ENCODE measurements around the gene RNF166. TPM values are rescaled to one million over a fixed set of nuclear protein-coding genes. Genes with fewer than 3 reads are reported as not detected.

The RNF166 gene
- total RNA-seq, 4 donors from 2014 or later = 23.3 to 33.5 (median 27.5) TPM

DNA sequence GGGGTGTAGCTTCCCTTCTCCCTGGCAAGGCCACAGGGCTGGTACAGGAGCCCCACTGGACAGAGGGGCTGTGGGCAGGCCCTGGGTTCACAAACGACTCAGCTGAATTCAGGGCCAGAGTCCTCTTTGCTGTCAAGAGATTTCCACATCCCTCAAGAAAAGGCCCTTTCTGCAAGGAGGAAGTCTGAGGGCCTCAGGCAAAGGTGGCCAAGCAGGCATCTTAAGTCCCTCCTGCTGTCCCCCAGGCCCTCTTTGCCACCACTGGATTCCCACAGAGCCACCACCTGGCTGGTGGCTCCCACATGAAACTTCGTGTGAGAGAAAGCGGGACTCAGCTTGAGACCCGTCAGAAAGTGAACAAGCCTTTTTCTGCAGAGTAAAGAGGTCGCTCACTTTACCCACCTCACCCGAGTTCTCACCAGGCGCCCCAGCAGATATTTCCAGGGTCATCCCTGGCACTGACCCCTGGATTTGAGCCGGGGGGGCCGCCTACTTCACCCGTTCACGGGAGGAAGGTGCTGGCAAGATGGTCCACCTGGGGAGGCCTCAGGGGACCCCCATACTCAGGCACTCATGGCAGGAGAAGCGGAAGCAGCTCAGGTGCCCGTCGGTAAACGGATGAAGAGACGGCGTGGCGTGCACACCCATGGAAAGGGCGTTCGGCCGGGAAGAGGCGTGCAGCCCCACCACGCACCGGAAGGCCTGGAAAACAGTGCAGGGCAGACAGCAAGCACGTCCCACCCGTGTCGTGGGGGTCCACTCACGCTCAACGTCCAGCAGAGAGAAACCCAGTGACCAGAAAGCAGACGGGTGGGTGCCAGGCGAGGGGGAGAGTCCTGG, 3.6 kb downstream of the RNF166 start:
- intact Hi-C loops (cut with DNase I) = no loop called here

DNA sequence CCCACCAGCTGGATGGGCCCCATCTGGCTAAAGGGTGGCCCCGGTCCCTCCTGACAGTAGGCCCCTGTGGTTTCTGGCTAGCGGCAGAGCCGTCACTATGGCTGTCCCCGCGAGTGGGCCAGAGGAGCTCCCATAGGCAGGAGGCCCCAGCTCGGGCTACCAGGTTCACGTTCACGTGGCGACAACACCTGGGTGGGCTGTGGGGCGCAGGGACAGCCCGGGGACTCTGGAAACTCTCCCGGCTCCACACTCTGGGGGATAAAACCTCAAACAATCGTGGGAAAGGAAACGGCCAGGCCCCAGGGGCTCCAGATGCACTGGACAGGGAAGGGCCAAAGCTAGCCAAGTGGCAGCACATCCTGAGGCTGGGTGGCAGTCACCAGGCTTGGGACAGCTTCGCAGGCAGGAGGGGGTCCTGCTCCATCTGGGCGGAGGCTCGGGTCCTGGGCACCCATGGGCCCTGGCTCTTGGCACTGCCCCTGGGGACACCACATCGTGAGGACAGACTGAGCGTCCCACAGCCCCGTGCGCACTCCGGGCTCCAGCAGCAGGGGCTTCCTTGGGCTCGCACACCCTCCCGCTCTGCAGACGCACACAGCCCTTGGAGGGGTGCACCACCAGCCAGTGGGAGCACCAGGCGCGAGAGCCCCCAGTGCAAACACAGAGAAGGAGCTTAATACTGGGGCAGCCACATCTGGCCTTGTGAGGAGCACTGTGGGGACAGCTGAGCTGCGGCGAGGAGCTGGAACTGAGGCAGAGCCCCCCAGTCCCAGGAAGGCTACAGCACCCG, 4.4 kb downstream of the RNF166 start:
- 66% methylated on average over 22 of the region's 30 CpGs for WGBS
- TF ChIP-seq, protein P1, sequence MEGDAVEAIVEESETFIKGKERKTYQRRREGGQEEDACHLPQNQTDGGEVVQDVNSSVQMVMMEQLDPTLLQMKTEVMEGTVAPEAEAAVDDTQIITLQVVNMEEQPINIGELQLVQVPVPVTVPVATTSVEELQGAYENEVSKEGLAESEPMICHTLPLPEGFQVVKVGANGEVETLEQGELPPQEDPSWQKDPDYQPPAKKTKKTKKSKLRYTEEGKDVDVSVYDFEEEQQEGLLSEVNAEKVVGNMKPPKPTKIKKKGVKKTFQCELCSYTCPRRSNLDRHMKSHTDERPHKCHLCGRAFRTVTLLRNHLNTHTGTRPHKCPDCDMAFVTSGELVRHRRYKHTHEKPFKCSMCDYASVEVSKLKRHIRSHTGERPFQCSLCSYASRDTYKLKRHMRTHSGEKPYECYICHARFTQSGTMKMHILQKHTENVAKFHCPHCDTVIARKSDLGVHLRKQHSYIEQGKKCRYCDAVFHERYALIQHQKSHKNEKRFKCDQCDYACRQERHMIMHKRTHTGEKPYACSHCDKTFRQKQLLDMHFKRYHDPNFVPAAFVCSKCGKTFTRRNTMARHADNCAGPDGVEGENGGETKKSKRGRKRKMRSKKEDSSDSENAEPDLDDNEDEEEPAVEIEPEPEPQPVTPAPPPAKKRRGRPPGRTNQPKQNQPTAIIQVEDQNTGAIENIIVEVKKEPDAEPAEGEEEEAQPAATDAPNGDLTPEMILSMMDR (IDR thresholded peaks at IDR 0.05) = no peak
- TF ChIP-seq POLR2AphosphoS5 (IDR thresholded peaks at IDR 0.05) (no peak), EP300 (IDR thresholded peaks at IDR 0.05) (no peak), POLR2A (IDR thresholded peaks at IDR 0.05; ENCODE audit: low read depth) (no peak)
- Histone ChIP-seq H3K4me1 (peaks cover 47 to 64% (median 60%) of the 10 kb centered on the region in 4 donors), H3K27ac (replicated peaks in 1 of 4) (peak overlapping the region; percentile 34 to 63 (median 47)), H3K36me3 (peaks cover 19 to 63% (median 45%) of the 10 kb centered on the region in 4 donors), H3K27me3 (no peaks in the 10 kb centered on the region), H3K4me3 (peak overlapping the region in 2 of 4 donors; percentile 9 to 18), H3K9me3 (no peaks in the 10 kb centered on the region)
- intact Hi-C loops (cut with DNase I) = no loop called here
- no peak for DNase-seq (ENCODE audit: extremely low spot score)

More for the DNA sequence above, 3.6 kb downstream of the RNF166 start:
- no peak for DNase-seq (ENCODE audit: extremely low spot score)
- no peaks in the 10 kb centered on the region for H3K27me3 ChIP-seq
- peaks cover 11 to 54% (median 37%) of the 10 kb centered on the region in 4 donors for H3K36me3 ChIP-seq
- H3K4me1 ChIP-seq = peaks cover 54 to 72% (median 68%) of the 10 kb centered on the region in 4 donors
- peak overlapping the region in 2 of 4 donors; percentile 4 for H3K4me3 ChIP-seq
- H3K9me3 ChIP-seq = no peaks in the 10 kb centered on the region
- WGBS = 79% methylated on average over 15 of the region's 31 CpGs
- peak overlapping the region in 3 of 4 donors; percentile 46 to 66 (median 63) for H3K27ac ChIP-seq (replicated peaks in 1 of 4)
- no peak for TF ChIP-seq POLR2A (IDR thresholded peaks at IDR 0.05; ENCODE audit: low read depth)
- no peak for TF ChIP-seq POLR2AphosphoS5 (IDR thresholded peaks at IDR 0.05)
- TF ChIP-seq, protein P1 (IDR thresholded peaks at IDR 0.05) = no peak
- TF ChIP-seq EP300 (IDR thresholded peaks at IDR 0.05) = no peak

DNA sequence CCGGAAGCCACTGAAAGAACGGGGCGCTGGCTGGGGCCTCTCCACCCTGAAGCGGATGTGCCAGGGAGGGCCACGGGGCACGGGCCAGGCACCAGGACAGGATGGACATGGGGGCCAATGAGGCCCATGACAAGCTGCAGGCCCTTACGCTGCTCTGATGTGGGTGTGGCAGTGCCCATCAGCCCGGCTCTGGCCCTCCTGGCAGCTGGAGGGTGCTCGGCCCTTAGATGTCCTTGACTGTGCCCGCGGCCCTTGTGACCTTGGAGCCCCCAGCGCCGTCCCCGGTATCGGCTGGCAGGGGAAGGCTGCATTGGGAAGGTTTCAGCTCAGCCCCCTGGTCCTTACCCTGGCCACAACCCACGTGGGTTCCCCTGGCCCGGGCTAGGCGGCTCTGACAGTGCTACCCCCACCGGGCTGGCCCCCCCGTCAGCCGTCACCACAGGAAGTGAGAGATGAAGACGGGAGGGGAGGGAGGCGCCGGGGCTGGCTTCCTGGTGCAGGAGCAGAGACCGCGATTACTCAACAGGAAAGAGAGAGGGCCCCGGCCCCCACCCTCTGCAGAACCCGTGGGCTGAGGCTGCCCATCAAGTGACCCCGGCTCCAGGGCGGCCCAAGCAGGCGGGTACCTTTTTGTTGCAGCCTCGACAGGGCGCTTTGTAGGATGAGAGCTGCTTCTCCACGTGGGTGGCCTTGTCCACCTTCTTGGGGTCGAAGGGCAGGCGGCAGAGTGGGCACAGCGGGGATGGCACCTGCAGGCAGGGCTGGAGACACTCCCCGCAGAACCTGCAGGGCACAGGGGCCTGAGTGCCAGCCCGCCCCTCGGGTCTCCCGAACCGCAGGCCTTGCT, 5.3 kb downstream of the RNF166 start:
- H3K9me3 ChIP-seq = no peaks in the 10 kb centered on the region
- H3K4me3 ChIP-seq = peak overlapping the region in 3 of 4 donors; percentile 5 to 22 (median 9)
- DNase-seq (ENCODE audit: extremely low spot score) = peak; percentile 98
- intact Hi-C loops (cut with DNase I) = no loop called here
- peaks cover 19 to 72% (median 54%) of the 10 kb centered on the region in 4 donors for H3K36me3 ChIP-seq
- H3K27ac ChIP-seq (replicated peaks in 1 of 4) = peak overlapping the region; percentile 48 to 63 (median 55)
- H3K4me1 ChIP-seq = peaks cover 45 to 59% (median 58%) of the 10 kb centered on the region in 4 donors
- H3K27me3 ChIP-seq = no peaks in the 10 kb centered on the region
- WGBS = 68% methylated on average over 10 of the region's 42 CpGs
- TF ChIP-seq POLR2AphosphoS5 (IDR thresholded peaks at IDR 0.05) = peak in 1 of 2 donors; percentile 37
- TF ChIP-seq, protein P1 (IDR thresholded peaks at IDR 0.05) = no peak

DNA sequence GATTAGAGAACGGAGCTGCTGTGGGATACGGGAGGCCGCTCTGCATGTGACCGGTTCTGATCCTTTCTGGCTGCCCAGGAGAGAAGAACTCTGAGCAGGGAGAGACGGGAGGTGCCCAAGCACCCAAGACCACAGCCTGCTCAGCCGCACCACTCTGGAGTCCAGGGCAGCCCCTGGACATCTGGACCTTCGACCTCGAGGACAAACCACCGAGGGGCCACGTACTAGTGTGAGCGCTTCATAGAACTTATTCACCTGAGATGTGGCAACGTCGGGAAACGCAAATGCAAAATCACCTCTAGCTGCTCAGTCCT, 5.9 kb downstream of the RNF166 start:
- intact Hi-C loops (cut with DNase I) = no loop called here
- Histone ChIP-seq H3K4me3 (peak overlapping the region in 1 of 4 donors; percentile 22), H3K4me1 (peaks cover 42 to 55% (median 54%) of the 10 kb centered on the region in 4 donors), H3K36me3 (peaks cover 19 to 76% (median 59%) of the 10 kb centered on the region in 4 donors), H3K27me3 (no peaks in the 10 kb centered on the region), H3K9me3 (no peaks in the 10 kb centered on the region), H3K27ac (replicated peaks in 1 of 4) (peak overlapping the region in 2 of 4 donors; percentile 62 to 63)
- no peak for DNase-seq (ENCODE audit: extremely low spot score)
- TF ChIP-seq POLR2A (IDR thresholded peaks at IDR 0.05; ENCODE audit: low read depth) = no peak
- TF ChIP-seq EP300 (IDR thresholded peaks at IDR 0.05) = no peak
- no peak for TF ChIP-seq POLR2AphosphoS5 (IDR thresholded peaks at IDR 0.05)
- TF ChIP-seq, protein P1 (IDR thresholded peaks at IDR 0.05) = no peak
- WGBS = 72% methylated on average over 10 of the region's 14 CpGs

Measured in esophagus muscularis mucosa (tissue), 4 donors.